Endothelial cell of umbilical vein (primary cell): ENCODE results near the gene TGM3. TPM values are rescaled to one million over a fixed set of nuclear protein-coding genes. Genes with fewer than 3 reads are reported as not detected.

ENCODE experiments used
- BruUV-seq: library from RNA; stranded (reverse); fragments of 400-500 nt; replicated peaks from 2 replicates; lab custom pipeline; 2021; lab: Mats Ljungman, UMichigan
- CTCF ChIA-PET: fragments of 300-600, 350-600 bp; sonication (Branson Sonifier 250); formaldehyde crosslinking; loops from one replicate; lab custom pipeline; 2021; ENCODE audit warnings: antibody characterized with exemption, inconsistent platforms; lab: Charles Lee
- POLR2A ChIA-PET: fragments of 300-600, 350-600 bp; sonication (Branson Sonifier 250); formaldehyde crosslinking; loops from one replicate; lab custom pipeline; 2021; ENCODE audit warnings: antibody characterized with exemption, inconsistent platforms; lab: Charles Lee
- DNase-seq: peaks from one replicate; pipeline ENCODE4 v3.0.0-alpha.2; 2011; ENCODE audit warnings: low read depth, low spot score
- FAIRE-seq: peaks from 2 replicates; lab custom pipeline; 2011; peaks lifted over from hg19 to GRCh38; lab: Jason Lieb, UNC
- H2AFZ ChIP-seq: 2 replicates; pipeline ENCODE4 v1.6.0; 2012; ENCODE audit warnings: low read depth, low read length, control low read depth, inconsistent platforms
- H3K27ac ChIP-seq: 2 replicates; pipeline ENCODE4 v1.5.1; 2011; ENCODE audit warnings: low read depth, mild to moderate bottlenecking, control low read depth, low read length, moderate library complexity; ENCODE audit not compliant: insufficient read depth
- H3K27me3 ChIP-seq, 2 experiments: 2 replicates each; pipeline versions ENCODE4 v1.6.0 to v1.6.1; 2011; ENCODE audit warnings: low read length in 2 of 2, mixed read lengths in 1 of 2; ENCODE audit not compliant: control insufficient read depth in 2 of 2, insufficient read depth in 2 of 2
- H3K36me3 ChIP-seq, 2 experiments: 2 replicates in 1 of 2; 3 replicates in 1 of 2; pipeline ENCODE4 v1.5.1; 2011; ENCODE audit warnings: low read length in 2 of 2, mild to moderate bottlenecking in 1 of 2, moderate library complexity in 1 of 2; ENCODE audit not compliant: control insufficient read depth in 2 of 2, insufficient read depth in 2 of 2; ENCODE audit errors: extremely low read depth in 1 of 2
- H3K4me1 ChIP-seq: 3 replicates; pipeline ENCODE4 v1.5.1; 2011; ENCODE audit warnings: mild to moderate bottlenecking, low read length; ENCODE audit not compliant: control insufficient read depth, insufficient read depth; ENCODE audit errors: extremely low read depth
- H3K4me2 ChIP-seq: 2 replicates; pipeline ENCODE4 v1.6.1; 2011; ENCODE audit warnings: low read length, control low read depth, mixed read lengths; ENCODE audit not compliant: insufficient read depth
- H3K4me3 ChIP-seq, 3 experiments: fragments of 200-600 bp in 1 of 3; sonication (generic), shearing (Covaris generic) in 1 of 3; replicated peaks in 1 of 3; 2 replicates each; pipeline ENCODE4 v1.5.1; 2011 to 2016; ENCODE audit warnings: control low read depth in 3 of 3, low read length in 3 of 3, mild to moderate bottlenecking in 2 of 3, inconsistent platforms in 1 of 3, low read depth in 1 of 3, moderate library complexity in 1 of 3; ENCODE audit not compliant: insufficient read depth in 1 of 3
- H3K79me2 ChIP-seq: 2 replicates; pipeline ENCODE4 v1.6.0; 2012; ENCODE audit warnings: low read length, inconsistent platforms; ENCODE audit not compliant: control insufficient read depth, insufficient read depth
- H3K9ac ChIP-seq: replicated peaks from 2 replicates; pipeline ENCODE3; 2011; ENCODE audit warnings: low read length, control low read depth; ENCODE audit not compliant: insufficient read depth; ENCODE audit errors: extremely low read depth
- H3K9me1 ChIP-seq: replicated peaks from 3 replicates; pipeline ENCODE4 v1.6.0; 2011; ENCODE audit warnings: mild to moderate bottlenecking, low read length; ENCODE audit not compliant: control insufficient read depth, insufficient read depth; ENCODE audit errors: extremely low read depth
- H3K9me3 ChIP-seq: replicated peaks from 2 replicates; pipeline ENCODE4 v1.5.1; 2012; ENCODE audit warnings: low read length, inconsistent platforms; ENCODE audit not compliant: control insufficient read depth, insufficient read depth
- H4K20me1 ChIP-seq: replicated peaks from 2 replicates; pipeline ENCODE3; 2011; ENCODE audit warnings: mild to moderate bottlenecking, low read length; ENCODE audit not compliant: control insufficient read depth, insufficient read depth; ENCODE audit errors: extremely low read depth
- EZH2 ChIP-seq: IDR thresholded peaks from 2 replicates; pipeline ENCODE4 v1.6.1; 2012; ENCODE audit warnings: borderline replicate concordance, low read depth, mild to moderate bottlenecking, moderate library complexity, low read length, inconsistent platforms; ENCODE audit not compliant: severe bottlenecking
- FOS ChIP-seq: IDR thresholded peaks from 2 replicates; pipeline ENCODE4 v1.6.1; 2011; ENCODE audit warnings: mild to moderate bottlenecking, low read length, moderate library complexity, borderline replicate concordance; ENCODE audit not compliant: insufficient read depth
- GATA2 ChIP-seq: IDR thresholded peaks from 2 replicates; pipeline ENCODE4 v1.7.0; 2011; ENCODE audit warnings: low read depth, mild to moderate bottlenecking, moderate library complexity, mixed read lengths, low read length; ENCODE audit not compliant: insufficient read length, insufficient read depth
- JUN ChIP-seq: IDR thresholded peaks from 2 replicates; pipeline ENCODE4 v1.6.1; 2011; ENCODE audit warnings: borderline replicate concordance, low read depth; ENCODE audit not compliant: insufficient read length, insufficient read depth
- MYC ChIP-seq: IDR thresholded peaks from one replicate; pipeline ENCODE4 v1.6.1; 2011; ENCODE audit warnings: mild to moderate bottlenecking, low read depth, low read length
- POLR2A ChIP-seq: IDR thresholded peaks from 2 replicates; pipeline ENCODE4 v1.6.1; 2012; ENCODE audit warnings: low read depth, mild to moderate bottlenecking, control low read depth, low read length
- POLR2AphosphoS5 ChIP-seq: IDR thresholded peaks from 2 replicates; pipeline ENCODE4 v1.6.1; 2012; ENCODE audit warnings: low read depth, mild to moderate bottlenecking, control low read depth, low read length, moderate library complexity; ENCODE audit not compliant: insufficient read depth
- dilution Hi-C: fragments of 300-500 bp; cut with MboI; formaldehyde crosslinking; loops from one replicate; pipeline ENCODE4 v1.15.0; 2019; ENCODE audit warnings: low sequenced_read_pairs; ENCODE audit not compliant: extremely low pct_ligation_motif_present
- intact Hi-C: fragments of 100-400 bp; cut with micrococcal nuclease; formaldehyde crosslinking; loops from one replicate; pipeline ENCODE4 v1.10.0; 2022
- polyA plus RNA-seq, 4 experiments: library from polyadenylated mRNA; depleted of rRNA in 3 of 4; stranded (reverse) in 3 of 4; unstranded in 1 of 4; fragments of >200 nt; gene quantifications; 2 replicates each; pipeline versions ENCODE4 v1.2.1 to v1.2.3, GENCODE V29; 2011 to 2012; ENCODE audit warnings: missing spikeins in 1 of 4
- total RNA-seq: library from RNA; stranded (reverse); gene quantifications from 2 replicates; pipeline ENCODE4 v1.2.3, GENCODE V29; 2021
- TF ChIP-seq, protein P1 (sequence below), 2 donors: IDR thresholded peaks; 1 replicate in 1 of 2; 2 replicates in 1 of 2; pipeline ENCODE4 v1.5.1; 2011; ENCODE audit warnings: low read length in 2 of 2, mild to moderate bottlenecking in 2 of 2, moderate library complexity in 2 of 2, control low read depth in 1 of 2, inconsistent platforms in 1 of 2, low read depth in 1 of 2; ENCODE audit not compliant: insufficient read depth in 1 of 2; ENCODE audit errors: extremely low read depth in 1 of 2
- TF ChIP-seq, protein P2 (sequence below): IDR thresholded peaks from 2 replicates; pipeline ENCODE4 v1.6.1; 2011; ENCODE audit not compliant: insufficient read depth, insufficient read length

Gene TGM3
- total and polyA plus RNA-seq, 2 donors (not counting 3 experiments of a cell fraction or from before 2014, with no cell fraction given), result not detected

DNA sequence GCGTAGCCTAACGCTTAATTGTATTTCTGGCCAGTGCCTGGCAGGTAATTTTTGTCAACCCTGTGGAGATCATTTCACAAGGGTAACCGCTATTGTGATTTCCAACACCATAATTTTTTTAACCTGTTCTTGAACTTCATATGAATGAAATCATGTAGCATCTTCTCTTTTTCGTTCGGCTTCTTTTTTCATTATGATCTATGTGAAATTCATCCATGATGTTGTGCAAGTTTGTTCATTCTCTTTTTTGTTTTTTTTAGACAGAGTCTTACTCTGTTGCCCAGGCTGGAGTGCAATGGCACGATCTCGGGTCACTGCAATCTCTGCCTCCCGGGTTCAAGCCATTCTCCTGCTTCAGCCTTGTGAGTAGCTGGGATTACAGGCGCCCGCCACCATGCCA, 42.5 kb upstream of the TGM3 start:
- Histone ChIP-seq H3K27me3 (peaks cover 0 to 2% of the 10 kb centered on the region in 2 experiments), H3K27ac (no peak overlapping the region), H3K79me2 (no peaks in the 10 kb centered on the region), H3K4me3 (no peak overlapping the region), H4K20me1 (no peaks in the 10 kb centered on the region), H3K36me3 (no peaks in the 10 kb centered on the region), H2AFZ (no peak overlapping the region), H3K4me2 (no peak overlapping the region), H3K9me1 (no peaks in the 10 kb centered on the region), H3K9ac (no peak overlapping the region), H3K4me1 (no peaks in the 10 kb centered on the region), H3K9me3 (no peaks in the 10 kb centered on the region)
- FAIRE-seq, result no peak
- DNase-seq, result no peak
- CTCF ChIA-PET, result no interaction called here
- no TSS peak for BruUV-seq
- intact Hi-C loops (no loop called here), dilution Hi-C loops (no loop called here)
- POLR2A ChIA-PET, result no interaction called here
- TF ChIP-seq POLR2AphosphoS5, result no peak
- no peak for TF ChIP-seq POLR2A
- no peak for TF ChIP-seq MYC
- TF ChIP-seq FOS, result no peak
- TF ChIP-seq, protein P1, sequence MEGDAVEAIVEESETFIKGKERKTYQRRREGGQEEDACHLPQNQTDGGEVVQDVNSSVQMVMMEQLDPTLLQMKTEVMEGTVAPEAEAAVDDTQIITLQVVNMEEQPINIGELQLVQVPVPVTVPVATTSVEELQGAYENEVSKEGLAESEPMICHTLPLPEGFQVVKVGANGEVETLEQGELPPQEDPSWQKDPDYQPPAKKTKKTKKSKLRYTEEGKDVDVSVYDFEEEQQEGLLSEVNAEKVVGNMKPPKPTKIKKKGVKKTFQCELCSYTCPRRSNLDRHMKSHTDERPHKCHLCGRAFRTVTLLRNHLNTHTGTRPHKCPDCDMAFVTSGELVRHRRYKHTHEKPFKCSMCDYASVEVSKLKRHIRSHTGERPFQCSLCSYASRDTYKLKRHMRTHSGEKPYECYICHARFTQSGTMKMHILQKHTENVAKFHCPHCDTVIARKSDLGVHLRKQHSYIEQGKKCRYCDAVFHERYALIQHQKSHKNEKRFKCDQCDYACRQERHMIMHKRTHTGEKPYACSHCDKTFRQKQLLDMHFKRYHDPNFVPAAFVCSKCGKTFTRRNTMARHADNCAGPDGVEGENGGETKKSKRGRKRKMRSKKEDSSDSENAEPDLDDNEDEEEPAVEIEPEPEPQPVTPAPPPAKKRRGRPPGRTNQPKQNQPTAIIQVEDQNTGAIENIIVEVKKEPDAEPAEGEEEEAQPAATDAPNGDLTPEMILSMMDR (IDR thresholded peaks at IDR 0.05; ENCODE audit: extremely low read depth in 1 of 2, insufficient read depth in 1 of 2, low read depth in 1 of 2, low read length in 2 of 2), result no peak
- no peak for TF ChIP-seq JUN
- no peak for TF ChIP-seq EZH2
- no peak for TF ChIP-seq GATA2
- TF ChIP-seq, protein P2, sequence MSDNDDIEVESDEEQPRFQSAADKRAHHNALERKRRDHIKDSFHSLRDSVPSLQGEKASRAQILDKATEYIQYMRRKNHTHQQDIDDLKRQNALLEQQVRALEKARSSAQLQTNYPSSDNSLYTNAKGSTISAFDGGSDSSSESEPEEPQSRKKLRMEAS, result no peak
